Anterior cingulate cortex (tissue), 58 donors: ENCODE data around the gene ZNF135.

Experiments used
- DNase-seq, 58 donors: peaks; one replicate each; lab custom pipeline; 2025; lab: John Stamatoyannopoulos, UW

The ZNF135 gene

GRCh38 chr19:58045411-58046050 lies 13.6 kb upstream of the ZNF135 start:
- DNase-seq: no peak

- no peak for DNase-seq
Observed at GRCh38 chr19:58046856-58047255, 12.2 kb upstream of the ZNF135 start.

DNA sequence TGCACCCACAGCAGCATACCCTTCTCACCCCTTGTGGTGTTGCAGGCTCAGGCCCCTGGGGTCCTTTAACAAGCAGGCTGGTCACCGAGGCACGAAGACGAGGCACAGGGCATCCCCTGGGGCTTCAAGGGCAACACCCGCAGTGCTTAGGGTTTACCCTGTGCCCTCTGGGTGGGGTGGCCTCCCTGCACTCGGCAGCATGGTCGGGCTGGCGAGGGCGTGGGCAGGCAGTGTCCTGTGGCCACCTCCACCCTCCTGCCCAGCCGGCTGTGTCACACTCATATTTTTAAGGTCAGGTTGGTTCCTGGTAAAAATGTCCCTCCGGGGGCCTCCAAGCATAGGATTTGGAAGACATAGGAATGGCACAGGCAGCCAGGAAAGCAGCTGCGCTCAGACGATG lies 11.4 kb upstream of the ZNF135 start:
- DNase-seq: no peak

DNA sequence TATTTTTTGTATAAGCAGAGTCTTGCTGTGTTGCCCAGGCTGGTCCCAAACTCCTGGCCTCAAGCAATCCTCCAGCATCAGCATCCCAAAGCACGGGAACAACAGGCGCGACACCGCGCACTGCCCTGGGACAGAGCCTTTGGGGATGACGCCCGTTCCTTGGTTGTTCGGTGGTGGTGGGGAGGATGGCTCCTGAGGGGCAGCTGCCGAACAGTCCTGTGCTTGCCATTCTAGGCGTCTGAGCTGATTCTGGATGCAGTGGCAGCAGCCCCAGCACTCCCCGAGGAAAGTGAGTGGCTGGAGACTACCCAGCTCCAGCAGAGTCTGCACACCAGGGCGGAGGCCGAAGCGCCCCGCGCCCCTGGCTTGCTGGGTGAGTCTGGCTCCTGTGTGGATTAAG lies 6.8 kb upstream of the ZNF135 start:
- no peak for DNase-seq

- DNase-seq: no peak
Observed at GRCh38 chr19:58053480-58054156, 5.5 kb upstream of the ZNF135 start.

GRCh38 chr19:58054901-58055874 lies 3.9 kb upstream of the ZNF135 start:
- peak in 54 of 58 donors; percentile 12 to 80 (median 54) for DNase-seq

- DNase-seq: no peak
Observed at GRCh38 chr19:58056261-58056660, 2.8 kb upstream of the ZNF135 start.

GRCh38 chr19:58056861-58057260 lies 2.2 kb upstream of the ZNF135 start:
- DNase-seq: no peak

DNA sequence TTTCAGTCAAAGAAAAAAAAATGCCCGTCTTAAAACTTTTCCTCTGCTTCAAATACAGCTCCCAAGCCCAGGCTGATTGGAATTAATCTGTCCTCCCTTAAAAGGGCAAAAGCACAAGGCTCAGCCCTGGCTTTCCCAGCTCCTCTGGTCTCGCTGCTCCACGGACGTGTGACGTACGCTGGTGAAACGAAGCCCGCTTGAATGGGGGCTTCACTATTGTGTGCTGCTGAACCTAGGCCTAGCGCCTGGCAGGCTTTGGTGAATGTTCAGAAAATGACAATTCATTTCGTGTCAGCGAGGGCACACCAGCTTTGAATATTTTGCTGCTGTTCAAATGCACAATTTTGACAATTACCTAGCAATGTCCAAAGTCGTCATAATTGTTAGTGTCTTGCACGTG lies 615 bp upstream of the ZNF135 start:
- peak in 3 of 58 donors; percentile 14 to 25 (median 14) for DNase-seq

- DNase-seq: peak in 3 of 58 donors; percentile 17 to 47 (median 28)
Observed at GRCh38 chr19:58059671-58060078, 593 bp downstream of the ZNF135 start.

- no peak for DNase-seq
Observed at GRCh38 chr19:58060231-58060630, 1.1 kb downstream of the ZNF135 start.

DNA sequence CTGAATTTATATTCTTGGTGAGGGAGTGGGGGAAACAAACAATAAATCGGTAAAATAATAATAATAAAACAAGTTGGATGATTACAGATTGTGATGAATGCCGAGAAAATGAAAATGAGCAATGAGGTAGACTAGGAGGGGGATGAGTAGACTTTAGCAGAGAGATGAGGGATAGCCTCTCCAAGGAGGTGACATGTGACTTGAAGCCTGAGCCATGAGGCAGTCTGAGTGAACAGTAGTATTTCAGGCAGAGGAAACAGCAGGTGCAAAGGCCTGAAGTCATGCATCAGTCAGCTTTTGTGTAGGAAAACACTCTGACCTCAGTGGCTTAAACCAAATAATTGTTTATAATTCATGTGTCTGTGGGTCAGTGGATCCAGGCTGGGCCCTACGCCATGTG lies 4.6 kb downstream of the ZNF135 start:
- DNase-seq: no peak

GRCh38 chr19:58067240-58067912 lies 8.3 kb downstream of the ZNF135 start:
- no peak for DNase-seq

DNA sequence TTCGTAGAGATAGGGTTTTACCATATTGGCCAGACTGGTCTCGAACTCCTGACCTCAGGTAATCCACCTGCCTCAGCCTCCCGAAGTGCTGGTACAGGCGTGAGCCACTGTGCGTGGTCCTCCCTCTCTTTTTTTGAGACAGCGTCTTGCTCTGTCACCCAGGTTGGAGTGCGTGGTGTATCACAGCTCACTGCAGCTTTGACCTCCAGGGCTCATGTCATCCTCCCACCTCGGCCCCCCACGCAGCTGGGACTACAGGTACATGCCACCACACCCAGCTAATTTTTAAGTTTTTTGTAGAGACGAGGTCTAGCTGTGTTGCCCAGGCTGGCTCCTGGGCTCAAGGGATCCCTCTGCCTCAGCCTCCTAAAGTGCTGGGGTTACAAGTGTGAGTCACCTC lies 20.7 kb downstream of the ZNF135 start:
- DNase-seq: no peak

DNA sequence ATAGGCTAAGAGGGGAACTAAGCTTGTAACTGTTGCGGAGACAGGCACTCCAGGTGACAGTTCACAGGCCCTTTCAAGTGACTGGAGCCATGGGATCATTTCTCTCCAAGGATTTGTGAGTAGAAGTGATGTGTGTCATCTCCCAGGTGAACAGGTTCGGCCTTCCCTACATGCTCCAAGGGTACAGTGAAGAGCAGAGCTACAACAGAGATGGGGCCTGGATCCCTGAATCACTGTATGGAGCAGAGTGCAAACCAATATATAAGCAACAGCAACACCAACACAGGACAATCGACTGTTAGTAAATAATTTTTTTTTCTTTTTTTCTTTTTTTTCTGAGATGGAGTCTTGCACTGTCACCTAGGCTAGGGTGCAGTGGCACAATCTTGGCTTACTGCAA lies 23.9 kb downstream of the ZNF135 start:
- DNase-seq: no peak

- DNase-seq: no peak
Observed at GRCh38 chr19:58084596-58085347, 25.7 kb downstream of the ZNF135 start.

DNA sequence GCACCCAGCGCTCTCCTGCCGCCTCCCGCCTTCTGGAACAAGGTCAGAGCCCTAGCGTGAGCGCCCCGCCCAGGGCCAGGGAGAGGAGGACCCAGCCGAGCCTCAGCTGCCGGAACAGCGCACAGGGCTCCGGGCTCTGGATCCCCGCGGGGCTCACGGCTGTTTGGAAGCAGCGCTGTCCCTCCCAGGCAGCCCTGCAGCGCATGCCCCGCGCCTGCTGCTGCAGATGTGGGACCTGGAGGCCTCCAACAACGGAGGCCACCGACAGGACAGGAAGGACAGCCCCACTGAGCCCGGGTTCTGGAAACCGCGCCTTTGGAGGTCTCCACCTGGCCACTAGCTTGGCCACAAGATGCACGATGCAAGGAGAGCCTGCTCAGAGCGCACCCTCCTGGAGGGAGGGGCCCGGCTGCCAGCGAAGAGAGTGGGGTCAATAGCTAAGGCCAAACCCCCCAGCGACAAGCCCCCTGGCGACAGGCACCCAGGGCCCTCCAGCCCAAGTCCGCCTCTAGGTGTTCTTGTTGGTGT lies 26.3 kb downstream of the ZNF135 start:
- no peak for DNase-seq

DNA sequence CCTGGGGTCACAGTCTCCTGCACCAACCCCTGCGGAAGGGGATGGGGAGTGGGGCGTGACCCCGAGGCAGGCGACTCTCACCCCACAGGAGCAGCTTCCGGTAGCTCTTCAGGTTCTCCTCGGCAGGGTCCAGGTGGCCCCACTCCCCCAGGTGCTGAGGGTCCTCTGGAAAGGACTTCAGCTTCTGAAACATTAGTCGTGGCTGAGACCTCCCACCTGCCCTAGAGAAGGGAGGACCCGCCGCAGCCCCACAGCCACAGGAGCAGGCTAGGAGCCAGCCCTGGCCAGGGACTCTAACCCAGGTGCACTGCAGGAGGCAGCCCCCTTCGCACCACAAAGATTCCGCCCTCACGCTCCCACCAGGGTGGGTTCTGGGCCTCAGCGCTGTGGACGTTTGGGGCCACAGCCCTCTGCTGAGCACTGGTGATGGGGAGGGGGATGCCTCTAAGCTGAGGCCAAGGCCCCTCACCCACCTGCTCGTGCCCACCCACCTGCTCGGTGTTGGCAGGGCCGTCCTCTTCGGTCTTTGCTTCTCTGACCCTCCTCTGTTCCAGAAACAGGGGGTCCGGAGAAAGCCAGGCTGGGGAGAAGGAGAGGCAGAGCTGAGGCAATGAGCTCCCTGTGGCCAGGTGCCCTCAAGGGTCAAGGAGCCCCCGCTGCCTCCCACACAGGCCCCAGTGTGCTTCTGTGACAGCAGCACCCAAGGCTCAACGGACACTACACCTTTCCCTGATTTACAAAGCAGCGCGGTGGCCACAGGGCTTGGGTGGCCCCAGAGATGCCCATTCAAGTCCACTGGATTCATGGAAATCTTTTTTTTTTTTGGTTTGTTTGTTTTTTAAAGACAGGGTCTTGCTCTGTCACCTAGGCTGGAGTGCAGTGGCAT lies 28.0 kb downstream of the ZNF135 start:
- no peak for DNase-seq
